ENCODE results near the gene ERBB4. TPM values are rescaled to one million over a fixed set of nuclear protein-coding genes. Genes with fewer than 3 reads are reported as not detected.

ERBB4 gene
- total RNA-seq, 4 donors from 2014 or later = 1.6 to 5.7 (median 3.5) TPM

DNA sequence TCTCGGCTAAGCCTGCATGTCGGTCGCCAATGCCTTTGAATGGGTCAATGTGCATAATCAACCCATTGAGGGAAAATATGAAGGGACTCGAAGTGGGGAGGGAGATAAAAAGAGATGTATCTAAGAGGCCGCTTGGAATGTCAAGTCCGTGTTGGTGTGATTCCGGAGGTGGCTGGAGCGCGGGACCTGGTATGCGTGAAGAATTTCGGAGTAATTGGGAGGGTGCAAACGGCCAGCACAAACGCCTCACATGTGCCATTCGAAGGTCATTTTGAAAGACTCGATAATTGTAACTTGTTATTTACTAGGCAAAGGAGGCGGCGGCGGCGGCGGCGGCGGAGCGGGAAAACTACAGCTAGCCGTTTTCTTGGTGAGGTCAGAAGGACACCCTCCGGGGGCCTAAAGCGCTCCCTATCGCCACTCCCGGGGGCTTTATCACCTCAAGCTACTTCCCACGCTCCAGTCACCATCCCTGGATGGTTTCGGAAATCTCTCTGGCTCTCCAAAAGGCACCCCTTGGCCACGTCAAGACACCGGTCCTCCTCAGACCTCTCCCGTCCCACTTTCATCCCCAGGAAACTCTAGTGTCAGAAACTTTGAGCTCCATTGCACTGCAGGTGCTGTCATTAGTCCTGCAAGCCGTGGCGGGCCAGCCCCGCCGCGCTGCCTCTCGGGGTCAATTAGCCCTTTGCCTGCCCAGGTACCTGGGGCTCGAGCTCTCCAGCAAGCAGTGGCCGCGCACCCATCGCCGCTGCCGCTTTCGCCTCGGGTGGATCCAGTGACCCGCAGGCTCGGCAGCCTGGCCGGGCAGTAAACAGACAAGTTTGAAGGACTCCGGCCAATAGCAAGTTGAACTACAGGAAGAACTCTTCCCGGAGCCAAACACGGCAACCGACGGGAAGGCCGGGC, 1.5 kb downstream of the ERBB4 start:
- peak overlapping the region; percentile 80 to 89 (median 86) for H3K27ac ChIP-seq

DNA sequence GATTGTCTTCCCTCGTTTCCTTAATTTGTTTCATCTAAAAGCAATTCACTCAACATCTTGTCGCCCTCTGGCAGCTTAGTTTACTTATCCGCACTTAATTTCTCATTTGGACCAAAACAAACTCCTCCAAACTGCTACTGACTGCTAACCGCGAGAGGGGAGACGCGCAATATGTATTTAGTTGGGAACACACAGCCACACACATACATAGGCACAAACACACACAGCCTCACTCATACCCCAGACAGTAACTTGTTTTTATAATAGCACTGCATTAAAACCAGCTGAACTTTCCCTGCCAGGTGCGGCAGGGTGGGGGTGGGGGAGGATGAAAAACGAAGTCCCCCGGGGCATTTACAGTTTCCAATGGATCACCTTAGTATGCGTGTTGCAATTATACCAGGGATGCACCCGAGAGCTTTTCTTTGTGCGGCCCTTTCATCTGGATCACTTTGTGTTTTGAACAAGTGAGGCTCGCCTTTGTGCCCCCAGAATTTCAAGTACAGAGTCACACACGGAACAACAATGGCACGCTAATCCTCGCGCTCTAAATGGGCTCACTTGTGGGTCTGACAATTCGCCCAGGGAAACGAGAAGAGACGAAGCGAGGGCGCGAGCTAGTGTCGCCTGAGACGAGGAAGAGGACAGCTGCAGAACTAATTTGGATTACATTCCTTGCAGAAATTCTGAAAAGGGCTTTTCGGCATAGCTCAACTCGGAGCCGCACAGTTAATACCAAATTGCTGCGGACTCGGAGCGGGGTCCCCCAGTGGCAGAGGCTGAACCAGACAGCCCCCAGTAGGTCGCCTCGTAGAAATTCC, 2.4 kb downstream of the ERBB4 start:
- Histone ChIP-seq H3K4me3 (peak overlapping the region; percentile 73 to 93 (median 76)), H3K4me1 (peaks cover 15 to 19% of the 10 kb centered on the region in 2 donors), H3K9me3 (no peaks in the 10 kb centered on the region), H3K36me3 (no peaks in the 10 kb centered on the region), H3K27me3 (no peaks in the 10 kb centered on the region), H3K27ac (peak overlapping the region in 1 of 4 donors; percentile 88)
- in situ Hi-C loops (cut with MboI; ENCODE audit: low sequenced_read_pairs in 4 of 4) = loop anchor here in 1 of 4 donors (25.0 kb wide), 1 partner anchor 649 kb away; no protein-coding TSS in a partner anchor
- DNase-seq (no peak), ATAC-seq (no peak)
- intact Hi-C loops (cut with DNase I; ENCODE audit: low total_unique reads) = no loop called here
- no peak for TF ChIP-seq POLR2A (IDR thresholded peaks at IDR 0.05)
- TF ChIP-seq, protein P1, sequence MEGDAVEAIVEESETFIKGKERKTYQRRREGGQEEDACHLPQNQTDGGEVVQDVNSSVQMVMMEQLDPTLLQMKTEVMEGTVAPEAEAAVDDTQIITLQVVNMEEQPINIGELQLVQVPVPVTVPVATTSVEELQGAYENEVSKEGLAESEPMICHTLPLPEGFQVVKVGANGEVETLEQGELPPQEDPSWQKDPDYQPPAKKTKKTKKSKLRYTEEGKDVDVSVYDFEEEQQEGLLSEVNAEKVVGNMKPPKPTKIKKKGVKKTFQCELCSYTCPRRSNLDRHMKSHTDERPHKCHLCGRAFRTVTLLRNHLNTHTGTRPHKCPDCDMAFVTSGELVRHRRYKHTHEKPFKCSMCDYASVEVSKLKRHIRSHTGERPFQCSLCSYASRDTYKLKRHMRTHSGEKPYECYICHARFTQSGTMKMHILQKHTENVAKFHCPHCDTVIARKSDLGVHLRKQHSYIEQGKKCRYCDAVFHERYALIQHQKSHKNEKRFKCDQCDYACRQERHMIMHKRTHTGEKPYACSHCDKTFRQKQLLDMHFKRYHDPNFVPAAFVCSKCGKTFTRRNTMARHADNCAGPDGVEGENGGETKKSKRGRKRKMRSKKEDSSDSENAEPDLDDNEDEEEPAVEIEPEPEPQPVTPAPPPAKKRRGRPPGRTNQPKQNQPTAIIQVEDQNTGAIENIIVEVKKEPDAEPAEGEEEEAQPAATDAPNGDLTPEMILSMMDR (IDR thresholded peaks at IDR 0.05 in 4 of 5, conservative IDR thresholded peaks at IDR 0.05 in 1 of 5) = no peak

More for the DNA sequence above, 1.5 kb downstream of the ERBB4 start:
- no peaks in the 10 kb centered on the region for H3K27me3 ChIP-seq
- peak overlapping the region; percentile 73 to 93 (median 76) for H3K4me3 ChIP-seq
- intact Hi-C loops (cut with DNase I; ENCODE audit: low total_unique reads) = no loop called here
- in situ Hi-C loops (cut with MboI; ENCODE audit: low sequenced_read_pairs in 4 of 4) = loop anchor here in 1 of 4 donors (25.0 kb wide), 1 partner anchor 650 kb away; no protein-coding TSS in a partner anchor
- H3K9me3 ChIP-seq = no peaks in the 10 kb centered on the region
- peak; percentile 64 for ATAC-seq
- peak in 1 of 2 donors; percentile 36 for DNase-seq
- no peaks in the 10 kb centered on the region for H3K36me3 ChIP-seq
- H3K4me1 ChIP-seq = peaks cover 15 to 19% of the 10 kb centered on the region in 2 donors
- no peak for TF ChIP-seq POLR2A (IDR thresholded peaks at IDR 0.05)
- TF ChIP-seq, protein P1 (IDR thresholded peaks at IDR 0.05 in 4 of 5, conservative IDR thresholded peaks at IDR 0.05 in 1 of 5) = no peak

DNA sequence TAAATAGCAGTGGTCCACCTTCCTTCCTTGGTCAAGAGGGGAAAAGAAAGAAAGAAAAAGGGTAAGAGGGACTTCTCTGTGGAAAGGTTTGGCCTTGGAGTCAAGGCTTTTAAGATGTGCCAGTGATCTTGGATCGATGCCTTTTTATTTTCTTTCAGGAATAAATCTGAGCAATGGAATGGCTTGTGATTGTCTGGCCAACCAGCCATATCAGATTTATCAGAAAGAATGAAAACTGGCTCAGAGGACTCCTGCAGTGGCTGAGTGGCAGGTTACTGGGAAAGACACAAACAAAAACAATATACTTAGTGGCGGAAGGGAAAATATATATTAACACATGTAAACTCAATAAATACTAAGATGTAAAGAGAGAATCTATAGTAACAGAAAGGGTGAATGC, 4.3 kb downstream of the ERBB4 start:
- no peaks in the 10 kb centered on the region for H3K27me3 ChIP-seq
- no peak overlapping the region for H3K27ac ChIP-seq
- DNase-seq (no peak), ATAC-seq (no peak)
- peaks cover 18 to 22% of the 10 kb centered on the region in 2 donors for H3K4me1 ChIP-seq
- in situ Hi-C loops (cut with MboI; ENCODE audit: low sequenced_read_pairs in 4 of 4) = loop anchor here in 1 of 4 donors (25.0 kb wide), 1 partner anchor 647 kb away; no protein-coding TSS in a partner anchor
- intact Hi-C loops (cut with DNase I; ENCODE audit: low total_unique reads) = no loop called here
- TF ChIP-seq POLR2A (IDR thresholded peaks at IDR 0.05) = no peak
- TF ChIP-seq, protein P1 (IDR thresholded peaks at IDR 0.05 in 4 of 5, conservative IDR thresholded peaks at IDR 0.05 in 1 of 5) = no peak
- H3K4me3 ChIP-seq = no peak overlapping the region
- no peaks in the 10 kb centered on the region for H3K9me3 ChIP-seq
- no peaks in the 10 kb centered on the region for H3K36me3 ChIP-seq

DNA sequence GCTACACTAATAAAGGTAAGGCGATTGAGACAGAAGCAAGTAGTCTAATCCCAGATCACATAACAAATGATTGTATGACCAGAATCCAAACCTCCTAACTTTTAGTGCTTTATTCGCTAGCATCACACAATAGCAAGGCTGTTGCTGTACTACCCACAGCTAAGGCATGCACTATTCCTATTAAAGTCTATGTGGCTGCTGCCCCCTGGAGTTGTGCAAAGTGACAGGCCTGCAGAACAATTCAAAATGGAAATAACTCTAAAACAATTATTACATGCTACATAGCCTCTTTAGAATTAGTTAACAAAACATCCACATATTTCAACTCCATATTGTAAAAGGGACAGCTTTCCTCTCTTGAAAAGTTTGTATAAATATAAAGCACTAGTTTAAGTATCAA, 6.0 kb downstream of the ERBB4 start:
- no peaks in the 10 kb centered on the region for H3K36me3 ChIP-seq
- ATAC-seq (no peak), DNase-seq (no peak)
- no peak overlapping the region for H3K4me3 ChIP-seq
- H3K4me1 ChIP-seq = peaks cover 27 to 28% of the 10 kb centered on the region in 2 donors
- no peaks in the 10 kb centered on the region for H3K9me3 ChIP-seq
- no peaks in the 10 kb centered on the region for H3K27me3 ChIP-seq
- intact Hi-C loops (cut with DNase I; ENCODE audit: low total_unique reads) (no loop called here), in situ Hi-C loops (cut with MboI; ENCODE audit: low sequenced_read_pairs in 4 of 4) (loop anchor here in 1 of 4 donors (25.0 kb wide), 1 partner anchor 645 kb away; no protein-coding TSS in a partner anchor)
- no peak overlapping the region for H3K27ac ChIP-seq
- TF ChIP-seq, protein P1 (IDR thresholded peaks at IDR 0.05 in 4 of 5, conservative IDR thresholded peaks at IDR 0.05 in 1 of 5) = no peak
- no peak for TF ChIP-seq POLR2A (IDR thresholded peaks at IDR 0.05)

All from gastrocnemius medialis (tissue), 4 donors.